GM21619 (cell line): ENCODE measurements around the gene RRP15.

Experiments
- ATAC-seq: cut with Tn5 transposase; IDR thresholded peaks from one replicate; pipeline ENCODE4 v1.9.1; 2021; ENCODE audit not compliant: unreplicated experiment

Gene RRP15

DNA sequence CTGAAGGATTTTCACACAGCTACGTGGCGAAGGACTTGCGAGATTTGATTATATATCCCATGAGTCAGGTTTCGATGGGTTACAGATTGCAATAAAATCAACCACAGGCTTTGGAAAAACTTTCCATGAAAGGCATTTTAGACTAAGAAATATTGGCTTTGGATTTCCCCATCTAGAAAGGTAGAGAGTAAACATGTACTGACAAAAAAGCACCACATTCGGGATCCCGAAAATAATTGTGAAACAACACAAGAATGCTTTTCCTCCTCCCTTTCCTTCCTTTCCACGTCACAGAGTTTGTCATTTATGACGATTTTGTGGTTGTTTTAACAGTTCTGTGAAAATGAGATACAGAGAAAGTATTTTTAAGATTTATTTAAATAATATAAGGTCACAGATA, 98.6 kb downstream of the RRP15 start:
- ATAC-seq = no peak

DNA sequence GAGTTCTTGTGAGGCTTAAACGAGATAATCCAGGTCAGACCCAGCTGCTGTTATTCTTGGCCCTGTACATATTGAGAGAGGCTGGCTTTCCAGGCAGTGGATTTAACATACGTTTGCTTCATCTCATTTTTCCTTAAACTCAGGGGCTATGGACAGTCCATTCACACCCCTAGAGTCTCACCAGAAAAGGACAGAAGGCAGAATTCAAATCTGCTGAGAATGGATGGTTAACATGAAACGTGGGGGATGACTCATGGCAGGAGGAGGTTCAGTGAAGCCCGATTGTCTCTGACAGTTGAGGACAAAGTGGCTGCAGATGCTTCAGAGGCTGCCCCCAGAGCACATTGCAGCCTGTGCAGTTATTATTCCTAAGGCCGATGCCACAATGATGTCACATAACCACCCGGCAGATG, 99.5 kb downstream of the RRP15 start:
- ATAC-seq = no peak
